IPS-15b (cell line): Measurements from ENCODE around the gene FABP7.

ENCODE experiments used
- H3K27me3 ChIP-seq: one replicate; pipeline ENCODE4 v1.6.1; 2013; ENCODE audit warnings: low read length; ENCODE audit not compliant: control insufficient read depth, insufficient read depth
- H3K36me3 ChIP-seq: one replicate; pipeline ENCODE4 v1.6.1; 2013; ENCODE audit warnings: low read length; ENCODE audit not compliant: control insufficient read depth, insufficient read depth
- H3K4me1 ChIP-seq: one replicate; pipeline ENCODE4 v1.6.1; 2013; ENCODE audit warnings: mild to moderate bottlenecking, low read length; ENCODE audit not compliant: control insufficient read depth, insufficient read depth
- H3K4me3 ChIP-seq: one replicate; pipeline ENCODE4 v1.5.1; 2013; ENCODE audit warnings: low read depth, low read length
- H3K9ac ChIP-seq: one replicate; pipeline ENCODE4 v1.6.1; 2013; ENCODE audit warnings: low read depth, mild to moderate bottlenecking, low read length
- H3K9me3 ChIP-seq: one replicate; pipeline ENCODE4 v1.6.1; 2013; ENCODE audit warnings: mild to moderate bottlenecking, low read length; ENCODE audit not compliant: control insufficient read depth, insufficient read depth

Gene FABP7

GRCh38 chr6:122766256-122766655 is 13.3 kb upstream of the FABP7 start:
- no peak overlapping the region for H3K9ac ChIP-seq

DNA sequence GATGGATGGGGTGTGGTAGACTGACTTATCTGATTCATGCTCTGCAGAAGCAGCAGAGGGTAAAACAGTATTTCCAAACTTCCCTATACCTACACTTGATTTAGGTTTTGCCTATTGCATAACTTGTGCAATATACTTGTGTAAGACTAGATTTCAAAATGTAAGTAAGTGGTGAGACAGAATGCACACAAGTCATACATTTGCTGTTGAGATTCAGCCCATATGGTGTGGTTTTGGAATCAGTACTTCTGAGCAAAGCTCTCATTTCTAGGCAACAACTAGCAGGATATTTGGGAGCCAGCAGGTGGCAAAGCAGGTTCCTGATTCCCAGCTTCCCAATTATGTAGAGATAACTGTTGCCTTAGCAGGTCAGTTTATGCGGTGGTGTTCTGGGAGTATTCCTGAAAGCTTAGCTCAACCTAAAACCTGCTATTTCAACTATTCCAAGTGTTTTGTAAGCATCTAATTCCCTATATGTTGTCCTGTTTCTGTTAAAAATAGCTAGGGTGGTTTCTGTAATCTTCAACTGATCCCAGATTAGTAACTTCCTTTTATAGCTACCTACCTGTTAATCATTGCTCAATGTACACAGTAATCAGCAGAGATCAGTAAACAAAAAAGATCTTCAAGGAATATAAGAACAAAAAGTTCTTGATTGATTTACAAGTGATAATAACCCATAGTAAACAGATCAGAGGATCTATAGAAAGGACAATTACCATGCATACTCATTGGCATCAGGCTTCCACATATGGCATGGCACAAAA is 8.5 kb upstream of the FABP7 start:
- no peaks in the 10 kb centered on the region for H3K36me3 ChIP-seq
- peaks cover under 1% of the 10 kb centered on the region for H3K27me3 ChIP-seq
- no peaks in the 10 kb centered on the region for H3K9me3 ChIP-seq
- H3K9ac ChIP-seq, result no peak overlapping the region
- H3K4me3 ChIP-seq, result no peak overlapping the region
- no peaks in the 10 kb centered on the region for H3K4me1 ChIP-seq

More at GRCh38 chr6:122766256-122766655, 13.3 kb upstream of the FABP7 start:
- H3K36me3 ChIP-seq, result no peaks in the 10 kb centered on the region
- H3K4me1 ChIP-seq, result no peaks in the 10 kb centered on the region
- no peaks in the 10 kb centered on the region for H3K9me3 ChIP-seq
- no peak overlapping the region for H3K4me3 ChIP-seq
- peaks cover 8% of the 10 kb centered on the region for H3K27me3 ChIP-seq

DNA sequence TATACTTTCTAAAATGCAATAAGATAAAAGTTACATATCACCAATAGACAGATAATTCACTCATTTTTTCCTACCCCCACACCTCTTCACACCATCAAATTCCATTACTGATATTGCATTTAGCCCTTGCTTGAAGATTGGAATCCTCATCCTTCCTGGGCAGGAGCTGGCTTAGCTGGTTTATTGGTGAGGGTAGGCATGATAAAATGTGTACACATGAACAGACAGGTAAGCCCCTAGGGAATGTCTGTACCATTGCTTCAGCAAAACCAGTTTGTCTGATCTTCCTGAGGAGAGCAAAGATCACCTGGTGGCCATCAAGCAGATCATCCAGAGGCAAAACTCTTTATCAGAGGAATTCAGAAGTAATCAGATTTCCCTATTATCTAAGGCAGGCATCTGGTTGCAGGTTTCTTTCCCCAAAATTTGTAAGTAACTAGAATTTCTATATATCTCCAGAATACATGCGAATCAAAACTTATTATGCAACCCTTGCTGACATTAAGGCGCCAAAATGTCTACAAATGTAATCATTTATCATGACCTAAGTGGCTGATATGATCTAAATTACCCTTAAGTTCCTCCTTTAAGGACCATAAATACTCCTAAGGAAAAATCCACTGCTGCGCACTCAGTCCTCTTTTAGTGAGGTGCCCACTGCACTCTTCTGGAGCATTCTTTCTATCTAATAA is 6.6 kb upstream of the FABP7 start:
- no peaks in the 10 kb centered on the region for H3K4me1 ChIP-seq

DNA sequence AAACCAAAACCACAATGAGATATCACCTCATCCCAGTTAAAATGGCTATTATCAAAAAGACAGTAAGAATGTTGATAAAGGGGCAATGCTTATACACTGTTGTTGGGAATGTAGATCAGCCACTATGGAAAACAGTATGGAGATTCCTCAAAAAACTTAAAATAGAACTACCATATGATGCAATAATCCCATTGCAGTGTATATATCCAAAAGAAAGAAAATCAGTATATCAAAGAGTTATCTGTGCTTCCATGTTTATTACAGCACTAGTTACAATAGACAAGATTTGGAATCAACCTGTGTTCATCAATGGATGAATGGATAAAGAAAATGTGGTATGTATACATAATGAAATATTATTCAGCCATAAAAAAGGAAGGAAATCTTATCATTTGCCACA is 3.5 kb upstream of the FABP7 start:
- Histone ChIP-seq H3K27me3 (peaks cover 8% of the 10 kb centered on the region), H3K9ac (no peak overlapping the region), H3K4me1 (peaks cover 17% of the 10 kb centered on the region), H3K4me3 (no peak overlapping the region), H3K36me3 (no peaks in the 10 kb centered on the region), H3K9me3 (no peaks in the 10 kb centered on the region)

More for the DNA sequence above, 6.6 kb upstream of the FABP7 start:
- Histone ChIP-seq H3K9me3 (no peaks in the 10 kb centered on the region), H3K36me3 (no peaks in the 10 kb centered on the region), H3K4me3 (no peak overlapping the region), H3K27me3 (no peaks in the 10 kb centered on the region), H3K9ac (no peak overlapping the region)

GRCh38 chr6:122778302-122778701 is 1.2 kb upstream of the FABP7 start:
- no peak overlapping the region for H3K9ac ChIP-seq
- no peaks in the 10 kb centered on the region for H3K9me3 ChIP-seq
- peaks cover 17% of the 10 kb centered on the region for H3K4me1 ChIP-seq
- H3K27me3 ChIP-seq, result peaks cover 8% of the 10 kb centered on the region
- H3K36me3 ChIP-seq, result no peaks in the 10 kb centered on the region
- H3K4me3 ChIP-seq, result no peak overlapping the region

DNA sequence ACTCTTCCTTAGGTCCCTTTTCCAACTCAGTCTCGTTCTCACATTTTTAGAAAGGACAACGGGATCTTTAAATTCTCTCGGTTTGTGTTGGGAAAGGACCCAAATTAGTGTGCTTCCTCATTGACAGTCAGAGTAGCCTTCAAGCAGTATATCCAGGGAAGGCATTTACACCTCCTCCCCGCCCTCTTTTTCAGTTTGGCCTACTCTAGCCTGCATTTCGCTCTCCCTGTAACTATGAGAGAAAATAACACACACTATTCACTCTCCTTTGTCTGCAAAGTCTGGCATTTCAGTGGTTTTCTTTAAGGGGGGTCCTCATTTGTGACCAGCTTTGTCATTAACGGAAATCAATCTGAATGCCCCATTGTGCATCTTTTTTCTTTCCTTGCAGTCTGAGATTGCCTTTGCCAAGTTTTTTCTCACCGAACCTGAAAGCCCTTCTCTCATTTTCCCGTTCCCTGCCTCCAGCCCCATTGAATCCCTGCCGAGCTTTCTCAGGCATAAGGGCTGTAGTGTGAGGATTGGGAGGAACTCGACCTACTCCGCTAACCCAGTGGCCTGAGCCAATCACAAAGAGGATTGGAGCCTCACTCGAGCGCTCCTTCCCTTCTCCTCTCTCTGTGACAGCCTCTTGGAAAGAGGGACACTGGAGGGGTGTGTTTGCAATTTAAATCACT is 393 bp upstream of the FABP7 start:
- Histone ChIP-seq H3K4me3 (peak overlapping the region; percentile 30), H3K4me1 (peaks cover 17% of the 10 kb centered on the region), H3K27me3 (peaks cover 8% of the 10 kb centered on the region), H3K36me3 (no peaks in the 10 kb centered on the region), H3K9ac (no peak overlapping the region), H3K9me3 (no peaks in the 10 kb centered on the region)

GRCh38 chr6:122780114-122780513 is 598 bp downstream of the FABP7 start:
- H3K4me1 ChIP-seq, result peaks cover 17% of the 10 kb centered on the region
- H3K9me3 ChIP-seq, result no peaks in the 10 kb centered on the region
- no peaks in the 10 kb centered on the region for H3K36me3 ChIP-seq
- no peak overlapping the region for H3K4me3 ChIP-seq
- no peak overlapping the region for H3K9ac ChIP-seq
- peaks cover 8% of the 10 kb centered on the region for H3K27me3 ChIP-seq

DNA sequence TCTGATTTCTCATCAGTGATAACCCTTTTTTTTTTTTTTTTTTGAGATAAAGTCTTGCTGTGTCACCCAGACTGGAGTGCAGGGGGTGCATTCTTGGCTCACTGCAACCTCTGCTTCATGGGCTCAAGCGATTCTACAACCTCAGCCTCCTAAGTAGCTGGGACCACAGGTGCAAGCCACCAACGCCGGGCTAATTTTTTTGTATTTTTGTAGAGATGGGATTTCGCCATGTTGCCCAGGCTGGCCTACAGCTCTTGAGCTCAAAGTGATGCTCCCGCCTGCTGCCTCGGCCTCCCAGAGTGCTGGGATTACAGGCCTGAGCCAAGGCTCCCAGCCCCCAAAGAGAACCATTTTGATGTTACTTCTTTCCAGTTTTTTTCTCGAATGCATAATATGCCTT is 2.2 kb downstream of the FABP7 start:
- Histone ChIP-seq H3K4me1 (peaks cover 21% of the 10 kb centered on the region), H3K9ac (no peak overlapping the region)

GRCh38 chr6:122783401-122783800 is 3.9 kb downstream of the FABP7 start:
- no peaks in the 10 kb centered on the region for H3K9me3 ChIP-seq
- H3K4me3 ChIP-seq, result no peak overlapping the region
- peaks cover 19% of the 10 kb centered on the region for H3K4me1 ChIP-seq
- H3K27me3 ChIP-seq, result peaks cover 23% of the 10 kb centered on the region
- no peaks in the 10 kb centered on the region for H3K36me3 ChIP-seq
- no peak overlapping the region for H3K9ac ChIP-seq

More for the DNA sequence above, 2.2 kb downstream of the FABP7 start:
- Histone ChIP-seq H3K9me3 (no peaks in the 10 kb centered on the region), H3K36me3 (no peaks in the 10 kb centered on the region), H3K27me3 (peaks cover 8% of the 10 kb centered on the region), H3K4me3 (no peak overlapping the region)

DNA sequence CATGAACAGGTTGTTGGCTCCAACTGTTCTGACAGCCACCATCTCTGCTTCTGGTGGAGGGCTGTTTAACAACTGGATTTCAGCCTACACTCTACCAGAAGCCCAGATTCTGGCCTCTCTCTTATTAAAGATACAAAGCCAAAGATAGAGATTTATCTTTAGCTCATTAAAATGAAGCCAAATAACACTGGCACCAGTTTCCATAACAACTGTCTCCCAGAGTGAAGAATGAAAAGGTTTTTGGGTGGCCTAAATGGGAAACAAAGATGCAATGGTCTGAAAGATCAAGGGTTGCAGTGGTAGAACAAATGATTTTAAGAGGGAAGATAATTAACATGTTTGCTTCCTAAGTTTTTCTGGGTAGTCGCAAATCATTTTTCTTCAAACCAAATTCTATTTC is 6.4 kb downstream of the FABP7 start:
- Histone ChIP-seq H3K27me3 (peaks cover 23% of the 10 kb centered on the region), H3K4me3 (no peak overlapping the region), H3K9me3 (no peaks in the 10 kb centered on the region), H3K4me1 (peaks cover 9% of the 10 kb centered on the region), H3K9ac (no peak overlapping the region), H3K36me3 (no peaks in the 10 kb centered on the region)

- Histone ChIP-seq H3K27me3 (peaks cover 28% of the 10 kb centered on the region), H3K36me3 (no peaks in the 10 kb centered on the region), H3K9ac (no peak overlapping the region), H3K4me1 (peaks cover 12% of the 10 kb centered on the region), H3K9me3 (no peaks in the 10 kb centered on the region), H3K4me3 (no peak overlapping the region)
Observed at GRCh38 chr6:122787721-122788120, 8.2 kb downstream of the FABP7 start.
